Superior temporal gyrus (tissue), 1 donor: ENCODE measurements around the gene DCAF12.
"Not testable (repeated sequence)": the region's sequence is repeated elsewhere in the genome, so short reads cannot be mapped to it uniquely, and the experiment has no call there.

Source experiments
- DNase-seq: peaks from one replicate; pipeline ENCODE4 v3.0.0-alpha.2; 2016; ENCODE audit errors: extremely low spot score

Gene DCAF12

DNA sequence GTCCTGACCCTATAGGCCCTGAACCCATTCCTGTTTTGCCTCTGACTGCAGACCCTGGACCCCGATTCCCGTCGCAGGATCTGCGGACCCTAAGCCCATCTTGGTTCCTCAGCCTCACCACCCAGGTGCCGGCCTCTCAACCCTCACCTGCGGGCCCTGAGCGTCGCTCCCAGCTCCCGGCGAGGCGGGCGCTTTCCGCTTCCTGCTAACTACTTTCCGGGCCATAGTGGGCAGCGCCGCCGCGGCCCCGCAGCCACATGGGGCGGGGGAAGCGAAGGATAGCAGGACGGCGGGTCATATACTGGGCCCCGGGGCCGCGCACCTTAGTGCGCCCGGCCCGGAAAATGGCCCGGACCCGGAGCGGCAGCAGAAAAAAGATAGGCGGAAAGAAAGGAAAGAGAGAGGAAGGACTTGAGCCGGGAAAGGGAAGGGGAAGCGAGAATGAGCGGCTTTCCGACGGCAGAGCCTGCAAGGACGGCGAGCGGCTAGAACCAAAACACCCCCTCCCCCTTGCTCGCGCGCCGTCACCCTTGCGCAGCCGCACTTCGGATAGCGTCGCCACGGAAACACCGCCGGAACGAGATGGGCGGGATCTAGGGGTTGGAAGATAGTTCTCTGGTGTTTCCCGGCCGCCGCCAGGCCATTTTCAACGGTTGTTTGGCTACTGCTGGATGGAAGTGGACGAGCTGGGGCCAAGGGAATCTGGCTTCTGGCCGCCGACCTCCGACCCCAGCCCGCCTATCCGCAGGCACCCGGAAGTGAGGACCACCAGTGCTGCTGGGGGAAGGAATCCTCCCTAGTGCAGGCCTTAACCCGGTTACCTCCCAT is at the start of gene DCAF12:
TSS of gene DCAF12 (minus strand) at position 492 of the 828 bp plus-strand sequence. CDS start at position 225, 267 bp downstream.
- peak; percentile 96 for DNase-seq

DNA sequence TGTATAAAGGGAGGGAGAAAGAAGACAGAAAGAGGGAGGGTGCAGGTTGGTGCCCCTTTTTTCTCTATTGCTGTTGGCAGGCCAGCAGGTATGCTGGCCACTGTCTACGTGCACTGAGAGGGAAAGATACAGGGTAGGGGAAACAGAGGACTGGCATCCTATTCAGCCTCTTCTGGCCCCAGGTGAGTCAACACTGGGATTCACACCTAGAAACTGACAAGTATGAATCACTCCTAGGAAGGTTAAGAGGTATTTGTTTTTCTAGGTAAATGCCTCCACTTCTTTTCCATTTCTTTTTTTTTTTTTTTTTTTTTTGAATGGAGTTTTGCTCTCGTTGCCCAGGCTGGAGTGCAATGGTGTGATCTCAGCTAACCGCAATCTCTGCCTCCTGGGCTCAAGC is 49.6 kb upstream of the DCAF12 start:
- no peak for DNase-seq

GRCh38 chr9:34171753-34172535 is 45.4 kb upstream of the DCAF12 start:
- DNase-seq = no peak

- peak; percentile 44 for DNase-seq
Measured at GRCh38 chr9:34170237-34170991, 43.9 kb upstream of the DCAF12 start.

- no peak for DNase-seq
Measured at GRCh38 chr9:34169125-34169524, 42.6 kb upstream of the DCAF12 start.

DNA sequence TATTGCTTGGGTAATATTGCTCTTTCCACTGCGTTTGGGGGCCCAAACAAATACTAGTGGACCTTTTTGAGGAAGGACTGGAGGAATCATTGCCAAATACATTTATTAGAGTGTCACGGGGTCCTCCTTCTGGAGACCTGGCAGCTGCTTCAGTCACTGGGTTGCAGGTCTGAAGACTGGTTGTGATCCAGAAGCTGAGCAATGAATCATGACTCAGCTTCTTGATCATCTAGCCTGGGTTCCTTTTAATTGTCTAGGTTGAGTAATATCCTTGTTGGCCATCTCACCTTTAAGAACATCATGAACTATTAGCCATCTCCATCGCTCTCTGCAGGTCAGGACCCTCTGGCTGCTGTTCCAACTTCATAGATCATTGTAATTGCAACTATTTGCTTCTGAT is 36.9 kb upstream of the DCAF12 start:
- DNase-seq = no peak

- DNase-seq = no peak
Measured at GRCh38 chr9:34158362-34158869, 31.9 kb upstream of the DCAF12 start.

- no peak for DNase-seq
Measured at GRCh38 chr9:34157898-34158297, 31.4 kb upstream of the DCAF12 start.

DNA sequence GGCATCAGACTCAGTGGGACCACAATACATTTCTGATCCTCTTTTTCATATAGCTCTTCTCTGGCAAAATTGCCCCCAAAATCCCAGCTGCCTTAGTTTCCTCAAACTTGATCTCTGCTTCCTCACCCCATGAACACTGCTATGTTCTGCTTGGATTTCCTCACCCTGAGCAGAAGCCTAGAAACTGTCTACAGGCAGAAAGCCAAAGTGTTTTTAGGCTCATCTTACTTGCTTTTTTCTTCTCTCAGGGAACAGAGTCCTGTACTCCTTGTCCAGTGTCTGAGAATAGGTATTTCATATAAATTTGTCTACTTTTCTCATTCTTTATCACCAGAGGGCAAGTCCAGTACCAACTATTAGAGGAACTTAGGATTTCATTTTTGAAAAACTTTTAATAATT is 30.8 kb upstream of the DCAF12 start:
- no peak for DNase-seq

- no peak for DNase-seq
Measured at GRCh38 chr9:34154057-34154456, 27.6 kb upstream of the DCAF12 start.

GRCh38 chr9:34151398-34151797 is 24.9 kb upstream of the DCAF12 start:
- DNase-seq = no peak

DNA sequence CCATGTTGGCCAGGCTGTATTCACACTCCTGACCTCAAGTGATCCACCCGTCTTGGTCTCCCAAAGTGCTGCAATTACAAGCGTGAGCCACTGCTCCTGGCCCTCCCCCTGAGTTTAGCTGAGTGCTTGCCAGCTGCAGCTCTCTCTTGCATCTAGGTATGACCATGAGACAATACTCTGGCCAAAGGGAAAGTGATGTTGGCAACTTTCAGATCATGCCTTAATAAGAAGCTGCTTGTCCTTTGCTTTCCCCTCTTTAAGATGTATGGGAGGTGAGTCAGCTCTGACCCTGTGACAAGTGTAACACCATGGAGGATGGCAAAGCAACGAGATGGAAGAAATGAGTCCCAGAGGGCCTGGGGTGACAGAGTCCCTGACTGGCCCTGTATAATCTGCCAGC is 18.7 kb upstream of the DCAF12 start:
- no peak for DNase-seq

GRCh38 chr9:34143116-34143515 is 16.6 kb upstream of the DCAF12 start:
- no peak for DNase-seq

DNA sequence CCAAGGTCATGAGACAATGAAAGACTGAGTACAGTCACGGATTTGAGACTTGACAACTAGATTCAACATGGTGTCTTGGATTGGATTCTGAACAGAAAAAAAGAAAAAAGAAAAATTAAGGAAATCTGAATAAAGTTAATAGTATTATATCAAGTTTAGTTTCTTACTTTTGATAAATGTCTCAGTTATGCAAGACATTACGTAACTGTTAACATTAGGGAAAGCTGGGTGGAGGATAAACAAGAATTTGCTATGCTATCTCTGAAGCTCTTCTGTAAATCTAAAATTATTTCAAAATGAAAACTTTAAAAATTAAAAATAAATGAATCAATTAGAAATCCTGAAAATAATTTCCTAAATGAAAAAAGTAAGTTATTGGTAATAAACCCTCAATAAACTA is 14.4 kb upstream of the DCAF12 start:
- DNase-seq = no peak

- peak; percentile 68 for DNase-seq
Measured at GRCh38 chr9:34139477-34140146, 13.1 kb upstream of the DCAF12 start.

DNA sequence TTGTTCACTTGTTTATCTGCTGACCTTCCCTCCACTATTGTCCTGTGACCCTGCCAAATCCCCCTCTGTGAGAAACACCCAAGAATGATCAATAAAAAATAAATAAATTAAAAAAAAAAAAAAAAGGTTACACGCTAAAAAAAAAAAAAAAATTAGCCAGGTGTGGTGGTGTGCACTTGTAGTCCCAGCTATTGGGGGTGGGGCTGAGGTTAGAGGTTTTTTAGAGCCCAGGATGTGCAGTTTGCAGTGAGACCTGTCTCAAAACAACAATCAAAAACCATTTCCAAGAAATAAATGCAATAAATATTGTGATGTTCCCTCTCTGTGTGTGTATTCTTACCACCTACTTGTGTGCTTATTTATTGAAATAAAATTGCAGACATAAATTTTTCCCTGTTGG is 12.1 kb upstream of the DCAF12 start:
- DNase-seq = not testable (repeated sequence)

GRCh38 chr9:34134521-34134920 is 8.0 kb upstream of the DCAF12 start:
- DNase-seq = no peak

DNA sequence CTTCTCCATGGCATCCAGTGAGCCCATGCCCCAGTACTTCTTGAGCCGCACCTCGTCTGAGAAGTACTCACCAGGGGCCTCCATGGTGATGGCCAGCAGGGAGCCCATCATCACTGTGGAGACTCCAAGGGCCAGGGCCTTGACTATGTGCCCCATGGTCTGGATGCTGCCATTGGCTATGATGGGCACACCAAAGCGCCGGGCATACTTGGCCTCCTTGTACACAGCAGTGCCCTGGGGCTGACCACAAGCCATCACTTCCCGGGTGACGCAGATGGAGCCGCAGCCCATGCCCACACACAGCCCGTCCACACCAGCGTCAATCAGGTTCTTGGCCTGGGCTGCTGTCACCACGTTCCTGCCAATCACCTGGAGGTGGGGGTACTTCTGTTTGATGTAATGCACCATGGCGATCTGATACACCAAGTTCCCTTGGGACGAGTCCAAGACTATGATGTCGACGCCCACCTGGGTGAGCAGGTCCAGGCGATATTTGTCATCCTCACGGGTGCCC is 7.0 kb upstream of the DCAF12 start:
- DNase-seq = no peak

DNA sequence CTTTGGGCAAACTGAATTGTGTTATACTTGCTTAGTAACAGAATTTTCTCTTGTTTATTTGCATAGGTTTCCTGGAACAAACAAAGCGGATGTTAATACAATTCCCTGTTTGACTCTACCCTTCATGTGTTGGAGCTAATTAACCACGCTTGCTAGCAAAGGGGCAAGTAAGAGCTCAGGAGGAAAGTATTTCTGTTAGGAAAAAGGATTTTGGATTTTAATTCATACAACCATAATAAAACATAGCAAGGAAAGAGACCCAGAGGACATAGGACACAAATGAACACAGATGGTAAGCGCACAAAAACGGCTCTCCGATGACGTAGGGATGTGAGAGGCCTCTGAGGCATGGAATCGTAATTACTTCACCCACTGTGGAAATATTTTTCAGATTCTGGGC is 5.1 kb upstream of the DCAF12 start:
- DNase-seq = no peak

DNA sequence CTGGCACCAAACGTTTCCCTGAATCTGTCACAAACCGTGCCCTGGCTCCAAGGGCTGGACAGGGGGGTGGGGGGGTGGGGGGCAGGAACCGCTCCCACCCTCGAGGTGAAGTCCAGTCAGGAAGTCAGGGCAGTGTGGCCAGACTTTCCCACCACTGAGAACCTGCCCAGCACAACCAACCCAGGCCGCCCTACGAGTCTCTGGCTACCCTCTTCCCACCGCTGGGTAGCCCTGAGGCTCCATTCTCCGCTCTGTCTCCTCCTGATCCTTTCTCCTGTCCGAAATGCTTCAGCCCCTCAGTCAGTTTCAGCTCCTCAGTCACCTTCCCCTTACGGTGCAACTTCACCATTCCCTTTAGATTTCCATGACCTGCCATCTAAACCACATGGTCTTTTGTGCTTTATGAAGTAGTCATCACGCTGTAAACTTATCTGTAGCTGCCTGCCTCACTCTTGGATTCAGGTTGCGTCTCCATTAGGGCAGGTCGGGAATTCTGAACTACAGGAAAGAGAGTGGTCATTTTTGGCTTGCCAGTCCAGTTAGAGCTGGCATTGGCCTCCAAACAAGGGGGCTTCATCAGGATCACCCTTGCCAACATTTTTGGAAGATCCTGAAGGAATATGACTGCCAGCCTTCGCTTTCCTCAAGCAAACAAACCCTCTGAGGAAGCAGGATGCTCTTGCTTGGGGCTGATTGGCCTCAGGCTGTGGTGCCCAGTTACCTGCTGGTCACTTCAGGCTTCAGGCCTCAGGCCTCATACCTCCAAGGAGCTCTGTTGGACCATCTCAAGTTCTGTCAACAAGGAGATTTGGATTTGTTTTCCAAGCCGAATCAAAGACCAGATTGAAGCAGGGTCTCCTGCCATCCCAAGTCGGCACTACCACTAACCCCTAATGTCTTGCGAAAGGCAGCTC is 794 bp upstream of the DCAF12 start:
- DNase-seq = no peak
